SK-N-MC (cell line): ENCODE measurements around the gene ARHGAP30.
A peak's percentile ranks its signal among the peaks of the same experiment; 100 is the strongest.

Source experiments
- DNase-seq: peaks from one replicate; pipeline ENCODE4 v3.0.0-alpha.2; 2011; ENCODE audit warnings: low read depth, low spot score
- H3K27ac ChIP-seq: fragments of 200-600 bp; sonication (generic); 2 replicates; pipeline ENCODE4 v1.5.1; 2016; ENCODE audit warnings: mixed run types
- H3K36me3 ChIP-seq: fragments of 200-600 bp; sonication (generic); 2 replicates; pipeline ENCODE4 v1.6.1; 2017; ENCODE audit warnings: antibody characterized with exemption, low read length, mixed read lengths; ENCODE audit not compliant: insufficient read depth
- H3K4me3 ChIP-seq: fragments of 200-600 bp; sonication (generic); 2 replicates; pipeline ENCODE4 v1.5.1; 2016
- H3K9ac ChIP-seq: fragments of 200-600 bp; sonication (generic); 2 replicates; pipeline ENCODE4 v1.8.0; 2017; ENCODE audit warnings: mixed run types, mixed read lengths; ENCODE audit not compliant: insufficient read length
- H3K9me3 ChIP-seq: fragments of 200-600 bp; sonication (generic); 2 replicates; pipeline ENCODE4 v1.6.1; 2017; ENCODE audit warnings: low read depth, mild to moderate bottlenecking, antibody characterized with exemption, low read length, moderate library complexity, mixed read lengths
- EZH2 ChIP-seq: fragments of 200-600 bp; sonication (generic); IDR thresholded peaks from one replicate; pipeline ENCODE4 v1.6.1; 2017; ENCODE audit warnings: antibody characterized with exemption
- FOXP2 ChIP-seq: optimal IDR thresholded peaks from 2 replicates; pipeline ENCODE3; 2011; ENCODE audit warnings: mild to moderate bottlenecking, moderate library complexity; ENCODE audit not compliant: insufficient read depth; ENCODE audit errors: extremely low read length, control extremely low read depth
- POLR2AphosphoS5 ChIP-seq: IDR thresholded peaks from 2 replicates; pipeline ENCODE4 v1.6.1; 2012; ENCODE audit warnings: mild to moderate bottlenecking, low read depth, low read length, borderline replicate concordance

The ARHGAP30 gene

GRCh38 chr1:161106431-161106830 lies 36.7 kb upstream of the ARHGAP30 start:
- no peak for TF ChIP-seq FOXP2
- DNase-seq: no peak
- Histone ChIP-seq H3K9ac (no peak overlapping the region), H3K4me3 (no peak overlapping the region), H3K9me3 (no peaks in the 10 kb centered on the region), H3K27ac (no peak overlapping the region), H3K36me3 (peaks cover 17% of the 10 kb centered on the region; the same call in 1 of the 2 replicates)

- Histone ChIP-seq H3K9ac (no peak overlapping the region), H3K27ac (0 out of 2 replicates have a peak overlapping the region, but pooled peaks have one; percentile 3), H3K4me3 (no peak overlapping the region), H3K36me3 (peaks cover 24% of the 10 kb centered on the region), H3K9me3 (no peaks in the 10 kb centered on the region)
- no peak for DNase-seq
- TF ChIP-seq POLR2AphosphoS5 (no peak), FOXP2 (no peak), EZH2 (no peak)
Measured at GRCh38 chr1:161100556-161100955, 30.9 kb upstream of the ARHGAP30 start.

- Histone ChIP-seq H3K36me3 (peaks cover 24% of the 10 kb centered on the region), H3K27ac (no peak overlapping the region), H3K9ac (no peak overlapping the region), H3K4me3 (no peak overlapping the region), H3K9me3 (no peaks in the 10 kb centered on the region)
- no peak for DNase-seq
- no peak for TF ChIP-seq FOXP2
- no peak for TF ChIP-seq POLR2AphosphoS5
- no peak for TF ChIP-seq EZH2
Measured at GRCh38 chr1:161099090-161099802, 29.6 kb upstream of the ARHGAP30 start.

GRCh38 chr1:161098210-161099068 lies 28.7 kb upstream of the ARHGAP30 start, which contains the start of gene KLHDC9:
KLHDC9 (plus strand) TSS chr1:161098361; CDS start chr1:161098536, 175 bp downstream.
- no peak for DNase-seq
- Histone ChIP-seq H3K36me3 (peaks cover 24% of the 10 kb centered on the region), H3K4me3 (no peak within 1 kb of the TSS), H3K9ac (no peak within 1 kb of the TSS), H3K27ac (no peak within 1 kb of the TSS), H3K9me3 (no peaks in the 10 kb centered on the region)
- TF ChIP-seq POLR2AphosphoS5 (no peak), EZH2 (no peak), FOXP2 (no peak)

GRCh38 chr1:161096530-161096929 lies 26.8 kb upstream of the ARHGAP30 start:
- Histone ChIP-seq H3K36me3 (peaks cover 14% of the 10 kb centered on the region), H3K9me3 (no peaks in the 10 kb centered on the region), H3K4me3 (no peak overlapping the region), H3K9ac (no peak overlapping the region), H3K27ac (no peak overlapping the region)
- TF ChIP-seq POLR2AphosphoS5 (no peak), EZH2 (no peak), FOXP2 (no peak)
- no peak for DNase-seq

GRCh38 chr1:161096015-161096414 lies 26.3 kb upstream of the ARHGAP30 start:
- H3K36me3 ChIP-seq: peaks cover 11% of the 10 kb centered on the region
- H3K4me3 ChIP-seq: no peak overlapping the region
- no peaks in the 10 kb centered on the region for H3K9me3 ChIP-seq
- H3K27ac ChIP-seq: no peak overlapping the region
- no peak for DNase-seq
- H3K9ac ChIP-seq: no peak overlapping the region
- TF ChIP-seq EZH2 (no peak), POLR2AphosphoS5 (no peak), FOXP2 (no peak)

- DNase-seq: no peak
- Histone ChIP-seq H3K27ac (no peak overlapping the region), H3K36me3 (peaks cover 9% of the 10 kb centered on the region), H3K4me3 (no peak overlapping the region), H3K9me3 (no peaks in the 10 kb centered on the region), H3K9ac (no peak overlapping the region)
- TF ChIP-seq EZH2 (no peak), POLR2AphosphoS5 (no peak), FOXP2 (no peak)
Measured at GRCh38 chr1:161095230-161095629, 25.5 kb upstream of the ARHGAP30 start.

- Histone ChIP-seq H3K27ac (no peak overlapping the region), H3K9me3 (no peaks in the 10 kb centered on the region), H3K9ac (no peak overlapping the region), H3K4me3 (no peak overlapping the region), H3K36me3 (peaks cover 4% of the 10 kb centered on the region; the same call in 1 of the 2 replicates)
- TF ChIP-seq EZH2 (no peak), POLR2AphosphoS5 (no peak), FOXP2 (no peak)
- DNase-seq: no peak
Measured at GRCh38 chr1:161094481-161094880, 24.8 kb upstream of the ARHGAP30 start.
